GM13977 (cell line): ENCODE results near the gene DAB2.

Experiments
- DNase-seq: peaks from one replicate; pipeline ENCODE4 v3.0.0; 2012; ENCODE audit warnings: low spot score
- in situ Hi-C: fragments of 300-500 bp; cut with MboI; formaldehyde crosslinking; loops from one replicate; pipeline ENCODE4 v1.12.0; 2022; ENCODE audit warnings: low sequenced_read_pairs, low pct_unique_long_range_greater_than_20kb, mixed read lengths, inconsistent platforms; ENCODE audit not compliant: unreplicated experiment
- TF ChIP-seq, protein P1 (sequence below): IDR thresholded peaks from 2 replicates; pipeline ENCODE4 v1.5.1; 2012; ENCODE audit warnings: mild to moderate bottlenecking, control low read depth; ENCODE audit not compliant: insufficient read depth; ENCODE audit errors: extremely low read depth, missing control alignments

Gene DAB2

GRCh38 chr5:39396843-39397242, 27.9 kb downstream of the DAB2 start:
- TF ChIP-seq, protein P1, sequence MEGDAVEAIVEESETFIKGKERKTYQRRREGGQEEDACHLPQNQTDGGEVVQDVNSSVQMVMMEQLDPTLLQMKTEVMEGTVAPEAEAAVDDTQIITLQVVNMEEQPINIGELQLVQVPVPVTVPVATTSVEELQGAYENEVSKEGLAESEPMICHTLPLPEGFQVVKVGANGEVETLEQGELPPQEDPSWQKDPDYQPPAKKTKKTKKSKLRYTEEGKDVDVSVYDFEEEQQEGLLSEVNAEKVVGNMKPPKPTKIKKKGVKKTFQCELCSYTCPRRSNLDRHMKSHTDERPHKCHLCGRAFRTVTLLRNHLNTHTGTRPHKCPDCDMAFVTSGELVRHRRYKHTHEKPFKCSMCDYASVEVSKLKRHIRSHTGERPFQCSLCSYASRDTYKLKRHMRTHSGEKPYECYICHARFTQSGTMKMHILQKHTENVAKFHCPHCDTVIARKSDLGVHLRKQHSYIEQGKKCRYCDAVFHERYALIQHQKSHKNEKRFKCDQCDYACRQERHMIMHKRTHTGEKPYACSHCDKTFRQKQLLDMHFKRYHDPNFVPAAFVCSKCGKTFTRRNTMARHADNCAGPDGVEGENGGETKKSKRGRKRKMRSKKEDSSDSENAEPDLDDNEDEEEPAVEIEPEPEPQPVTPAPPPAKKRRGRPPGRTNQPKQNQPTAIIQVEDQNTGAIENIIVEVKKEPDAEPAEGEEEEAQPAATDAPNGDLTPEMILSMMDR: no peak
- in situ Hi-C loops: loop anchor here (25.0 kb wide), 1 partner anchor 140 kb away; no protein-coding TSS in a partner anchor
- DNase-seq: no peak

GRCh38 chr5:39395521-39395920, 29.3 kb downstream of the DAB2 start:
- no peak for DNase-seq
- TF ChIP-seq, protein P1: no peak
- in situ Hi-C loops: loop anchor here (25.0 kb wide), 1 partner anchor 142 kb away; no protein-coding TSS in a partner anchor

- TF ChIP-seq, protein P1: no peak
- in situ Hi-C loops: loop anchor here (25.0 kb wide), 1 partner anchor 142 kb away; no protein-coding TSS in a partner anchor
- DNase-seq: no peak
Measured at GRCh38 chr5:39394946-39395345, 29.8 kb downstream of the DAB2 start.

DNA sequence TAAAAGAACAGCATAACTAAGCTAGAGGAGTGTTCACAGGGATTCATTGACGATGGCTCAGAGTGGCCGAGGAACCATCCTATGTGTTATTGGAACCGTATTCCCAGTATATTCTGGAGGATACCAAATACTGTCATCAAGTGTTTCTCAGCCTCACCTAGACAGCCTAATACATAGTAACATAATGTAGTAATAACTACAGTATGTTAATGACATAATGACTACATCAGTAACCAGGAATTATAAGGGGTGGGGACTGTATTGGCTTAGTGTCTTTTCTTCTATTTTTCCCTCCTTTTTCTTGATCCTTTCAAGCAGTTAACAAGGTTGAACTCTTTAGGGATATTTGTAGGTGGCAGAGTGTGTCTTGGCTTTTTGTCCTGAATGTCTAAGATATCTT, 33.8 kb downstream of the DAB2 start:
- no peak for DNase-seq
- in situ Hi-C loops: loop anchor here (25.0 kb wide), 1 partner anchor 146 kb away; no protein-coding TSS in a partner anchor
- TF ChIP-seq, protein P1: no peak

GRCh38 chr5:39387293-39387692, 37.5 kb downstream of the DAB2 start:
- in situ Hi-C loops: loop anchor here (25.0 kb wide), 1 partner anchor 150 kb away; no protein-coding TSS in a partner anchor
- DNase-seq: no peak
- TF ChIP-seq, protein P1: no peak

DNA sequence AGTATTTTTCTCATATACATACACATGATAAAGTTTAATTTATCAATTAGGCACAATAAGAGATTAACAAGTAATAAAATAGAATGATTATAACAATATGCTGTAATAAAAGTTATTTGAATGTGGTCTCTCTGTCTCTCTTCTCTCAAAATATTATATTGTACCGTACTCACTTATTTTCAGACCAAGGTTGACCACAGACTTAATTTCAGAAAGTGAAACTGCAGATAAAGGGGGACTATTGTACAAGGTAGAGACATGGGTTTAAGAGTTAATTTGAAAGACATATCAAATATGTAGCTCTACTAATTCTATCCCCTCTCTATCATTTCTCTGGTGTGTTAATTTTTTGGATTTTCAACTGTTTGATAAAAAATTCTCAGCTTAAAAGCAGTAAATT, 40.5 kb downstream of the DAB2 start:
- DNase-seq: no peak
- in situ Hi-C loops: loop anchor here (25.0 kb wide), 1 partner anchor 153 kb away; no protein-coding TSS in a partner anchor
- TF ChIP-seq, protein P1: no peak
